ENCODE measurements around the gene AGO4. TPM values are rescaled to one million over a fixed set of nuclear protein-coding genes. Genes with fewer than 3 reads are reported as not detected.

Gene AGO4
- total and polyA plus RNA-seq, 4 donors: 1.7 to 14.9 (median 7.3) TPM

GRCh38 chr1:35834218-35834617 lies 26.4 kb downstream of the AGO4 start:
- H3K9me3 ChIP-seq (ENCODE audit: control insufficient read depth in 4 of 4, low read length in 3 of 4): no peaks in the 10 kb centered on the region
- H3K36me3 ChIP-seq (ENCODE audit: control insufficient read depth in 4 of 4, insufficient read depth in 3 of 4, low read depth in 1 of 4, low read length in 3 of 4): peaks cover 6 to 27% (median 18%) of the 10 kb centered on the region in 4 donors
- H3K9ac ChIP-seq (ENCODE audit: low read depth in 1 of 2, low read length in 2 of 2): no peak overlapping the region
- H3K27ac ChIP-seq (ENCODE audit: low read depth in 1 of 2, low read length in 2 of 2): no peak overlapping the region
- DNase-seq (ENCODE audit: low spot score): no peak
- no peak overlapping the region for H3K4me3 ChIP-seq (ENCODE audit: low read depth in 1 of 3, low read length in 3 of 3)
- TF ChIP-seq ATF3 (IDR thresholded peaks at IDR 0.05) (no peak), CTCF (IDR thresholded peaks at IDR 0.05; ENCODE audit: low read depth, low read length, missing input control) (no peak), SP1 (IDR thresholded peaks at IDR 0.05) (no peak), HNF4G (IDR thresholded peaks at IDR 0.05) (no peak), JUND (IDR thresholded peaks at IDR 0.05) (no peak)
- WGBS: 94% methylated on average over 2 of the region's 2 CpGs
- H3K4me1 ChIP-seq (ENCODE audit: control insufficient read depth in 4 of 4, insufficient read depth in 4 of 4, low read length in 3 of 4): peaks cover 3 to 14% (median 9%) of the 10 kb centered on the region in 4 donors
- no peaks in the 10 kb centered on the region for H3K27me3 ChIP-seq (ENCODE audit: control insufficient read depth in 4 of 4, insufficient read depth in 4 of 4, low read length in 3 of 4)

DNA sequence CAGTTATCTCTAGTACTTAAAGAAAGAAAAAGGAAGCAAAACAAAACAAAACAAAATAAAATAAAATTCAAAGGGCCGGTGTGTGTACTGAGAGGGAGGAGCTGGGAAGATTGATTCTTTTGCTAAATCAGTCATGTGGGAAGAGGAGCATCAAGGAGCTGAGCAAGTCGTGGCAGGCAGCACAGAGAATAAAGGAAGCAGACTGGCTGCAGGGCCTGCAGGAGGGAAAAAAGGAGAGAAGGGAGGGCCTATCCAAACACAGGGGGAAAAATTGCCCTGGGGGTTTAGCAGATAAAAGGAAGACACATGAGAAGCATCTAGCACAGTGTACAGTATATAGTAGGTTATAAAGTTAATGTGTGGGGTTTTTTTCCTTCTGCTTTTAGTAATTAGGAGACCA lies 27.6 kb downstream of the AGO4 start:
- H3K9ac ChIP-seq (ENCODE audit: low read depth in 1 of 2, low read length in 2 of 2): no peak overlapping the region
- WGBS: 74% methylated on average over 2 of the region's 2 CpGs
- peaks cover 3 to 14% (median 9%) of the 10 kb centered on the region in 4 donors for H3K4me1 ChIP-seq (ENCODE audit: control insufficient read depth in 4 of 4, insufficient read depth in 4 of 4, low read length in 3 of 4)
- no peak for DNase-seq (ENCODE audit: low spot score)
- no peak for TF ChIP-seq NR2F2 (IDR thresholded peaks at IDR 0.05)
- TF ChIP-seq GABPA (IDR thresholded peaks at IDR 0.05 in 1 of 2, conservative IDR thresholded peaks at IDR 0.05 in 1 of 2): no peak
- no peak for TF ChIP-seq YY1 (IDR thresholded peaks at IDR 0.05)
- no peak for TF ChIP-seq HNF4G (IDR thresholded peaks at IDR 0.05)
- no peak for TF ChIP-seq RXRA (IDR thresholded peaks at IDR 0.05)
- no peak for TF ChIP-seq MAX (IDR thresholded peaks at IDR 0.05)
- TF ChIP-seq FOXA2 (IDR thresholded peaks at IDR 0.05): no peak
- TF ChIP-seq FOXA1 (IDR thresholded peaks at IDR 0.05): no peak
- no peak for TF ChIP-seq REST (IDR thresholded peaks at IDR 0.05)
- no peak for TF ChIP-seq EGR1 (IDR thresholded peaks at IDR 0.05; ENCODE audit: low read depth in 2 of 2)
- TF ChIP-seq HNF4A (conservative IDR thresholded peaks at IDR 0.05): no peak
- no peak for TF ChIP-seq RAD21 (IDR thresholded peaks at IDR 0.05)
- no peak for TF ChIP-seq SP1 (IDR thresholded peaks at IDR 0.05)
- no peak overlapping the region for H3K27ac ChIP-seq (ENCODE audit: low read depth in 1 of 2, low read length in 2 of 2)
- peaks cover 7 to 27% (median 19%) of the 10 kb centered on the region in 4 donors for H3K36me3 ChIP-seq (ENCODE audit: control insufficient read depth in 4 of 4, insufficient read depth in 3 of 4, low read depth in 1 of 4, low read length in 3 of 4)
- no peak overlapping the region for H3K4me3 ChIP-seq (ENCODE audit: low read depth in 1 of 3, low read length in 3 of 3)
- no peaks in the 10 kb centered on the region for H3K27me3 ChIP-seq (ENCODE audit: control insufficient read depth in 4 of 4, insufficient read depth in 4 of 4, low read length in 3 of 4)
- no peaks in the 10 kb centered on the region for H3K9me3 ChIP-seq (ENCODE audit: control insufficient read depth in 4 of 4, low read length in 3 of 4)
